Measurements from ENCODE around the gene POP4. TPM values are rescaled to one million over a fixed set of nuclear protein-coding genes. Genes with fewer than 3 reads are reported as not detected.

Gene POP4
- total RNA-seq, 1 donor from 2014 or later = 60.6 TPM

- Histone ChIP-seq H3K4me1 (ENCODE audit: insufficient read depth, low read length) (no peaks in the 10 kb centered on the region), H3K9me3 (ENCODE audit: insufficient read depth, low read depth, low read length) (no peaks in the 10 kb centered on the region), H3K9ac (ENCODE audit: low read length) (no peak overlapping the region), H3K27me3 (ENCODE audit: insufficient read depth, low read length) (no peaks in the 10 kb centered on the region), H3K27ac (ENCODE audit: low read depth, low read length) (no peak overlapping the region), H4K20me1 (ENCODE audit: insufficient read depth, low read length) (no peaks in the 10 kb centered on the region), H2AFZ (ENCODE audit: low read depth, low read length) (no peak overlapping the region), H3K79me2 (ENCODE audit: insufficient read depth, low read length) (no peaks in the 10 kb centered on the region), H3K36me3 (ENCODE audit: insufficient read depth, low read length) (no peaks in the 10 kb centered on the region), H3K4me3 (ENCODE audit: insufficient read depth, low read depth, low read length) (no peak overlapping the region), H3K4me2 (ENCODE audit: low read length) (no peak overlapping the region)
- peaks cover 17% of the 10 kb centered on the region for H3K9me3 Mint-ChIP-seq (ENCODE audit: unreplicated experiment)
- no peaks in the 10 kb centered on the region for H3K36me3 Mint-ChIP-seq (ENCODE audit: low read depth, unreplicated experiment)
- FAIRE-seq (no peak), DNase-seq (ENCODE audit: low read depth) (no peak)
- TF ChIP-seq EZH2 (IDR thresholded peaks at IDR 0.05; ENCODE audit: insufficient read depth, low read length) (no peak), CTCF (IDR thresholded peaks at IDR 0.05; ENCODE audit: insufficient read depth, low read depth, low read length) (no peak)
- H3K27me3 Mint-ChIP-seq (ENCODE audit: low read depth, unreplicated experiment) = peaks cover 31% of the 10 kb centered on the region
- no peak overlapping the region for H3K27ac Mint-ChIP-seq (ENCODE audit: unreplicated experiment)
- H3K4me3 Mint-ChIP-seq (ENCODE audit: unreplicated experiment) = no peak overlapping the region
- H3K4me1 Mint-ChIP-seq (ENCODE audit: low read depth, unreplicated experiment) = no peaks in the 10 kb centered on the region
These were observed 45.6 kb upstream of the POP4 start for GRCh38 chr19:29560313-29561075.

- H3K36me3 Mint-ChIP-seq (ENCODE audit: low read depth, unreplicated experiment) = no peaks in the 10 kb centered on the region
- Histone ChIP-seq H3K4me3 (ENCODE audit: insufficient read depth, low read depth, low read length) (no peak overlapping the region), H3K9ac (ENCODE audit: low read length) (no peak overlapping the region), H3K79me2 (ENCODE audit: insufficient read depth, low read length) (no peaks in the 10 kb centered on the region), H3K4me2 (ENCODE audit: low read length) (no peak overlapping the region), H3K27ac (ENCODE audit: low read depth, low read length) (no peak overlapping the region), H3K9me3 (ENCODE audit: insufficient read depth, low read depth, low read length) (no peaks in the 10 kb centered on the region), H3K4me1 (ENCODE audit: insufficient read depth, low read length) (no peaks in the 10 kb centered on the region), H2AFZ (ENCODE audit: low read depth, low read length) (no peak overlapping the region), H3K27me3 (ENCODE audit: insufficient read depth, low read length) (no peaks in the 10 kb centered on the region), H4K20me1 (ENCODE audit: insufficient read depth, low read length) (no peaks in the 10 kb centered on the region), H3K36me3 (ENCODE audit: insufficient read depth, low read length) (no peaks in the 10 kb centered on the region)
- no peak overlapping the region for H3K4me3 Mint-ChIP-seq (ENCODE audit: unreplicated experiment)
- FAIRE-seq (no peak), DNase-seq (ENCODE audit: low read depth) (no peak)
- H3K27me3 Mint-ChIP-seq (ENCODE audit: low read depth, unreplicated experiment) = peaks cover 31% of the 10 kb centered on the region
- TF ChIP-seq CTCF (IDR thresholded peaks at IDR 0.05; ENCODE audit: insufficient read depth, low read depth, low read length) (no peak), EZH2 (IDR thresholded peaks at IDR 0.05; ENCODE audit: insufficient read depth, low read length) (no peak)
- peaks cover 14% of the 10 kb centered on the region for H3K9me3 Mint-ChIP-seq (ENCODE audit: unreplicated experiment)
- H3K4me1 Mint-ChIP-seq (ENCODE audit: low read depth, unreplicated experiment) = no peaks in the 10 kb centered on the region
- H3K27ac Mint-ChIP-seq (ENCODE audit: unreplicated experiment) = no peak overlapping the region
These were observed 44.5 kb upstream of the POP4 start for GRCh38 chr19:29561601-29562000.
